Testis (tissue), 2 donors: ENCODE data around the gene SH3GL2.

ENCODE experiments used
- POLR2A ChIP-seq: fragments of 450-650 bp; IDR thresholded peaks from one replicate; pipeline ENCODE4 v1.6.1; 2017; ENCODE audit warnings: antibody characterized with exemption, mild to moderate bottlenecking, moderate library complexity
- TF ChIP-seq, protein P1 (sequence below), 3 experiments: fragments of 450-650 bp in 2 of 3; fragments of 200-600 bp in 1 of 3; sonication (generic) in 1 of 3; IDR thresholded peaks; one replicate each; pipeline ENCODE4 v1.5.1; 2016 to 2019; ENCODE audit warnings: antibody characterized with exemption in 3 of 3, mild to moderate bottlenecking in 2 of 3, moderate library complexity in 1 of 3

DNA sequence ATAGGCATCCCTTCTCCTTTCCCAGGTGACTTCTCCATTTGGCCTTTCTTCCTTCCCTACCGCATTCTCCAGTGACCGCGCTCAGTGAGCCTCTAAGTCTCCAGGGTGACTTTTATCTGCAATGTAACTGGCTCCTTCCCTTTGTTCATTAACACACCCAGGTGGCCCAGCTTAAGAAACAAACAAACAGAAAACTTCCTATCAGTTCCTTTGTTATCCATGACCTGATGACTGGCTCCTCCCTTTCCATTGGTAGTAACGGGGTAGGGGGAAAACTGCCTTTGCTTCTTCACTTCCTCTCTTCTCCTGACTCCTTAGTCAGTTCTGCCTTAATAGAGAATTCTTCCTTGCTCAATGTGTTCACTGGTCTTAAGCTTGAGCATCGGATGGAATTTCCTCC, 7.0 kb upstream of the SH3GL2 start:
- TF ChIP-seq, protein P1, sequence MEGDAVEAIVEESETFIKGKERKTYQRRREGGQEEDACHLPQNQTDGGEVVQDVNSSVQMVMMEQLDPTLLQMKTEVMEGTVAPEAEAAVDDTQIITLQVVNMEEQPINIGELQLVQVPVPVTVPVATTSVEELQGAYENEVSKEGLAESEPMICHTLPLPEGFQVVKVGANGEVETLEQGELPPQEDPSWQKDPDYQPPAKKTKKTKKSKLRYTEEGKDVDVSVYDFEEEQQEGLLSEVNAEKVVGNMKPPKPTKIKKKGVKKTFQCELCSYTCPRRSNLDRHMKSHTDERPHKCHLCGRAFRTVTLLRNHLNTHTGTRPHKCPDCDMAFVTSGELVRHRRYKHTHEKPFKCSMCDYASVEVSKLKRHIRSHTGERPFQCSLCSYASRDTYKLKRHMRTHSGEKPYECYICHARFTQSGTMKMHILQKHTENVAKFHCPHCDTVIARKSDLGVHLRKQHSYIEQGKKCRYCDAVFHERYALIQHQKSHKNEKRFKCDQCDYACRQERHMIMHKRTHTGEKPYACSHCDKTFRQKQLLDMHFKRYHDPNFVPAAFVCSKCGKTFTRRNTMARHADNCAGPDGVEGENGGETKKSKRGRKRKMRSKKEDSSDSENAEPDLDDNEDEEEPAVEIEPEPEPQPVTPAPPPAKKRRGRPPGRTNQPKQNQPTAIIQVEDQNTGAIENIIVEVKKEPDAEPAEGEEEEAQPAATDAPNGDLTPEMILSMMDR (IDR thresholded peaks at IDR 0.05): no peak
- no peak for TF ChIP-seq POLR2A
